Right ventricle myocardium superior (tissue), 1 donor: ENCODE measurements around the gene CAMTA1. TPM values are rescaled to one million over a fixed set of nuclear protein-coding genes. Genes with fewer than 3 reads are reported as not detected.
A peak's percentile ranks its signal among the peaks of the same experiment; 100 is the strongest.

Experiments
- ATAC-seq: fragments of 200-7000 bp; cut with Tn5 transposase; one replicate; pipeline ENCODE4 v1.9.1; 2020; ENCODE audit warnings: mild to moderate bottlenecking; ENCODE audit not compliant: poor library complexity
- DNase-seq: peaks from one replicate; pipeline ENCODE4 v3.0.0-alpha.2; 2020
- intact Hi-C: fragments of 100-400 bp; cut with DNase I; formaldehyde crosslinking; loops from one replicate; pipeline ENCODE4 v1.11.2; 2022
- total RNA-seq: library from RNA; stranded (reverse); fragmentation: NEBNext Ultra II Directional; extraction: Animal tissue kit (Norgen Biotek cat#: 25700); gene quantifications from one replicate; pipeline ENCODE4 v1.2.1, GENCODE V29; 2021
- donor health status: DM: no; HTN: yes; CAD: no; lungs with severe emphysema.

Gene CAMTA1
- total RNA-seq, 1 donor from 2014 or later, result 153 TPM

DNA sequence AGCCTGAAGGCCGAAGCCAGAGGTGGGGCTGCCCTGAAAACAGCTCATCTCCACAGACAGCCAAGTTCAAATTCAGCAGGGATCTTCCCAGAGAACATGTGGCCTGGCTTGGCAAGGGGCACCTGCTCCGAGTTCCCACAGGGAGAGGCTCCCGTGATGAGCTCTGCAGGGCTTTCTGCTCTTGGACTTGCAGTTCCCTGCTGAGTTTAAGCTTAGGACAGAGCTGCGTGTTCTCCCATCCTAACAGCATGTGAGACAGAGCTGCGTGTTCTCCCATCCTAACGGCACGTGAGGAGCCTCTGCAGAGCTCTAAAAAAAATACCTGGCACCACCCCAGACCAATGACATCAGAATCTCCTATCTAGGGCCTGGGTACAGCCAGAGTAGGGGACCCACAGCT lies 872.8 kb downstream of the CAMTA1 start:
- ATAC-seq, result peak; percentile 28
- no peak for DNase-seq
- intact Hi-C loops, result no loop called here

GRCh38 chr1:7659514-7659913 lies 874.3 kb downstream of the CAMTA1 start:
- DNase-seq, result no peak

GRCh38 chr1:7663451-7664146 lies 878.3 kb downstream of the CAMTA1 start:
- no peak for ATAC-seq
- DNase-seq, result no peak
- intact Hi-C loops, result no loop called here

More at GRCh38 chr1:7659514-7659913, 874.3 kb downstream of the CAMTA1 start:
- ATAC-seq, result no peak
- intact Hi-C loops, result no loop called here

DNA sequence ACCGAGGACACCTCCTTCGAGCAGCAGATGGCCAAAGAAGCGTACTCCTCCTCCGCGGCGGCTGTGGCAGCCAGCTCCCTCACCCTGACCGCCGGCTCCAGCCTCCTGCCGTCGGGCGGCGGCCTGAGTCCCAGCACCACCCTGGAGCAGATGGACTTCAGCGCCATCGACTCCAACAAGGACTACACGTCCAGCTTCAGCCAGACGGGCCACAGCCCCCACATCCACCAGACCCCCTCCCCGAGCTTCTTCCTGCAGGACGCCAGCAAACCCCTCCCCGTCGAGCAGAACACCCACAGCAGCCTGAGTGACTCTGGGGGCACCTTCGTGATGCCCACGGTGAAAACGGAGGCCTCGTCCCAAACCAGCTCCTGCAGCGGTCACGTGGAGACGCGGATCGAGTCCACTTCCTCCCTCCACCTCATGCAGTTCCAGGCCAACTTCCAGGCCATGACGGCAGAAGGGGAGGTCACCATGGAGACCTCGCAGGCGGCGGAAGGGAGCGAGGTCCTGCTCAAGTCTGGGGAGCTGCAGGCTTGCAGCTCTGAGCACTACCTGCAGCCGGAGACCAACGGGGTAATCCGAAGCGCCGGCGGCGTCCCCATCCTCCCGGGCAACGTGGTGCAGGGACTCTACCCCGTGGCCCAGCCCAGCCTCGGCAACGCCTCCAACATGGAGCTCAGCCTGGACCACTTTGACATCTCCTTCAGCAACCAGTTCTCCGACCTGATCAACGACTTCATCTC lies 879.1 kb downstream of the CAMTA1 start:
- no peak for DNase-seq
- intact Hi-C loops, result no loop called here
- no peak for ATAC-seq

GRCh38 chr1:7664893-7665250 lies 879.6 kb downstream of the CAMTA1 start:
- no peak for ATAC-seq

GRCh38 chr1:7666249-7666648 lies 881.0 kb downstream of the CAMTA1 start:
- DNase-seq (no peak), ATAC-seq (no peak)
- intact Hi-C loops, result loop anchor here (5.0 kb wide), 1 partner anchor 241 kb away; no protein-coding TSS in a partner anchor

More at GRCh38 chr1:7664893-7665250, 879.6 kb downstream of the CAMTA1 start:
- intact Hi-C loops, result loop anchor here (5.0 kb wide), 1 partner anchor 242 kb away; no protein-coding TSS in a partner anchor
- no peak for DNase-seq

DNA sequence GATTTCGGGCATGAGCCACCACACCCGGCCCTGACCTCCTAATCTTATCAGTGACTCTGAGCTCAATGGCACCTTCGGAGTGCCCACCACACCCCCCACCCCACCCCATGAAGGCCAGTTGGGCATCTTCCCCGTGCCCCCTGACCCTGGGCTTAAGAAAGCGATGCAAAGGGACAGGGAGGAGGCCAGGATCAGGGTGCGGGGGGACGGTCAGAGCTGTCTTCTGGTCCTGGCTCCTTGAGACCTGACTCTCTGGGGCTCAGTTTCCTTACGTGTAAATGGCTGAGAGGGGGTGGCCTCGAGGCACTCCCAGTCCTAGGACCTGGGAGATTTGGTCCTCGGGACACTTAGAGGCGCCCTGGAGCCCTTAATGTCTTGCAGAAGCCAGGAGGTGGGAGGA lies 881.9 kb downstream of the CAMTA1 start:
- ATAC-seq (no peak), DNase-seq (no peak)
- intact Hi-C loops, result loop anchor here (1.0 to 5.0 kb wide), 2 partner anchors 85 to 240 kb away; no protein-coding TSS in a partner anchor

- ATAC-seq (peak; percentile 90), DNase-seq (peak; percentile 95)
- intact Hi-C loops, result loop anchor here (1.0 to 5.0 kb wide), 2 partner anchors 85 to 240 kb away; no protein-coding TSS in a partner anchor
Observed at GRCh38 chr1:7667625-7668218, 882.5 kb downstream of the CAMTA1 start.

GRCh38 chr1:7669559-7670311 lies 884.5 kb downstream of the CAMTA1 start:
- ATAC-seq (peak; percentile 65), DNase-seq (peak; percentile 61)
- intact Hi-C loops, result loop anchor here (5.0 kb wide), 1 partner anchor 238 kb away; no protein-coding TSS in a partner anchor

DNA sequence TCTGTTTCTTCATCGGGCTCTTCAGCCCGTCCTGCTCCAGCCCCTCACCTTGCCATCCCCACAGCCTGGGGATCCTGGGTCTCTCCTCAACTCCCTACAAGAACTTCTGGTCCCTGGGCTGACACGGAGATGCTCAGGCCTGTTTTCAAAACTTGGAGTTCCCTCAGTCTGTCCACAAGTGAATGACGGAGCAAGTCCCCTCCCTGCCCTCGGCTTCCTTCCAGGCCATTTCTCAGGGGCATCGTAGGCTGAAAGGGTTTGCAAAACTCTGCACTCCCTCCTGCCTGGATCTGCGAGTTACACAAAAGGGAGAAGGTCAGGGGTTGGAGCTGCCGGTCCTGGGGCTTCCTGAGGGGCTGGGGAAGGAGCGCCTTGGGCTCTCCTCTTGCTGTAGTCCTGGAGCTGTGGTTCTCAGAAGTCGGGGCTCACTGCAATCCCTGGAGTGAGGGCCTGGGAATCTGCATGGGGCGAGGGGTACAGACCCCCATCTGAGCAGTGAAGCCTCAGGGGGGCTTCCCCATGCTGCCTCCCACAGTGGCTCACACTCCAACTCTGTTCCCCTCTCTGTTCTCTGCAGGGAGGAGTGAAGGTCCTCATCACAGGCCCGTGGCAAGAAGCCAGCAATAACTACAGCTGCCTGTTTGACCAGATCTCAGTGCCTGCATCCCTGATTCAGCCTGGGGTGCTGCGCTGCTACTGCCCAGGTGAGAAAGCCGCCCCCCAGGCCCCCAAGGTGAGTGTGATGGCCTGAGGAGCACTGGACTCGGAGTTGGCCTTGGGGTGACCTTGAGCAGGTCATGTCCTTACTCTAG lies 885.3 kb downstream of the CAMTA1 start:
- intact Hi-C loops, result no loop called here
- peak; percentile 85 for DNase-seq
- peak; percentile 54 for ATAC-seq

DNA sequence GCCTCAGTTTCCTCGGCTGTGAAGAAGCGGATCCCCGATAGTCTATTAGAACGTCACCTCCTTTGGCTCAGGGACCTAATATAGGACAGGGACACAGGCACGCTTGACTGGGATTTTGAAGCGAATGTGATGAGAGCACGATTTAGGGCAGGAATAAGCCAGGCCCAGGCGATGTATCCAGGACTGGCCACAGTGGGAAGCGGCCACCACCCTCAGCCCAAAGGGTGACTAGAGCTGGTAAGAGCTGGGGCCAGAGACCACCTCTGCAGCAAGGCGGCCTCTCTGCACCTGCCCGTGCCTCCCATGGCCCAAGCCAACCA lies 885.9 kb downstream of the CAMTA1 start:
- ATAC-seq, result no peak

GRCh38 chr1:7671676-7672075 lies 886.4 kb downstream of the CAMTA1 start:
- intact Hi-C loops, result no loop called here
- ATAC-seq (no peak), DNase-seq (no peak)

More for the DNA sequence above, 885.9 kb downstream of the CAMTA1 start:
- no peak for DNase-seq
- intact Hi-C loops, result no loop called here

DNA sequence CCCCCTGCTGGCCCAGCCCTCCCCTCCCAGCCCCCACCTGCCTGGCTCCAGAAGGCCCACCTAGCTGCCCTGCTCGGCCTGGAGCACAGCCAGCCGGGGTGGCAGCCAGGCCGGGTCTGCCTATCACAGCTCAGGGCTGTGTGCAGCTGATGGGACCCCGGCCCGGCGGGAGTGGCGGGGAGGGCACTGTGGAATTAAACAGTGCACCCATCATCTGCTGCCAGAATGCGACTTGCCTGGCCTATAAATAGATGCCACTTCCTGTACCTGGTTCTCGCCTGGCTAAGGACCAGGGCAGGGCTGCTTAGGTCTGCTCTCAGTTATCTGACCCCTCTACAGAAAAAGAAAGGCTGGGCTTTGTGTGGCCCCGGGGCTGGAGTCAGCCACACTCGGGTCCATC lies 887.6 kb downstream of the CAMTA1 start:
- intact Hi-C loops, result no loop called here
- peak; percentile 21 for ATAC-seq
- DNase-seq, result no peak

GRCh38 chr1:7674972-7675371 lies 889.7 kb downstream of the CAMTA1 start:
- no peak for ATAC-seq
- intact Hi-C loops, result no loop called here
- no peak for DNase-seq

DNA sequence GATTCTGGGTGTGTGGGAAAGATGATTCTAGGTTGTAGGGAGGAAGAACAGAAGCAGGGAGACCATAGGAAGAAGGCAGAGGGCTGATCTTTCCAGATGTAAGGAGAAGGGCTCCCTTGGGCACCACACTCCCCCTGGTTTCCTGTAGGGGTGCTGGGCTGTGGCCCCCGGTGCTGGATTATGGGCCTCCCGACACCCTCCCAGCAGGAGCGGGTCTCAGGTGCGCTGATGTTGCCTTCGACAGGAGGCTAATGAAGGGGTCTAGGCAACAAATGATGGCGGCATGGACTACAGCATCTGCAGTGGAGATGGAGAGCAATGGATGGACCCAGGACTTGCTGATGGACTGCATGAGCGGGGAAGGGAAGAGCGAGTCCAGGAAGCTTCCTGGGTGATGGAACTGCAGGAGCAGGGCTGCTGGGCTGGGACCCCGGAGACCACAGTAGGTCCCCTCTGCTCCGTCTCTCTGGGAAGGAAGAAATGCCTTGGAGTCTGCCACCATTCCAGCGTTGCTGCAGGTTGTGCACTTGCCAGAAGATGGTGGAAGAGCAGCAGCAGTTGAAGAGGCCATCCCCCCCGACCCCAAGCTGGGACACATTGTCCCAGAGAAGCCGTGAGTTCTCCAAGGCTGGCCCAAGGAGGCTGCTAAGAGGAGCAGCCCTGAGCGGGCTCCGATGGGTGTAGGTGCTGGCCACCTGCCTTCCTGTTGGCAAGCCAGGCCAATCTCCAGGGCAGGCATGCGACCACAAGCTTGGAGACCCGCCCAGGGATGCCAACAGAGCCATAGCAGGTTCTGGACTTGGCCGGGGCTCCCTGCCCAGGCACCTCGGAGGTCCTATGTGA lies 890.4 kb downstream of the CAMTA1 start:
- ATAC-seq, result no peak
- intact Hi-C loops, result no loop called here
- DNase-seq, result no peak

DNA sequence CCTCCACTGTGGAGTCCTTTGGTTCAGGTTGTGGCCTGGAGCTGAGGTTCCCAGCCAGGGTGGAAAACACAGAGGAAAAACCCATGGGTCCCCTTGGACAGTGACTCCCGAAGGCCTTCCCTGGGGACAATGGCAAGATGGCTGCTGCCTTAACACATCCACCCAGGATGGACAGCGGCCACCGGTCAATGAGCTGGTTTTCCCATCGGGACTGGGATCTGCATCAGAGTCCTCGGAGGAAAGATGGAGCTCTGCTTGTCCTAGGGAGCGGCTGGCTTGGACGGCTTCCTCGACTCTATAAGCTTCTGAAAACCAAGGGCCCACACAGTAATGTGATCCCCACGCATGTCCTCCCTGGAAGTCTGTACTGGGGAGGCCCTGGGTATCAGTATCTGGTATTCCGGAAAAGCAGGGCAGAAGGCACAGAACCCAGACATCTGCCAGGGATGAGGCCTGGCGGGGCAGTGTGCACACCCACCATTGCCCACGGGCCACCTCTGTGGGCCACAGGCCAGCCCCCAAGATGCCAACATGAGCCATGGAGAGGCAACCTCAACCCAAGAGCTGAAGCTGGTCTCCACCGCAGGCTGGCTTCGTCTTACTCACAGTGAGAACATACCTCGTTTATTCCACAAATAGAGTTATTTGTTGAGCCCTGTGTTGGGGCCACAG lies 891.2 kb downstream of the CAMTA1 start:
- ATAC-seq (no peak), DNase-seq (no peak)
- intact Hi-C loops, result no loop called here

GRCh38 chr1:7677111-7677510 lies 891.9 kb downstream of the CAMTA1 start:
- intact Hi-C loops, result no loop called here
- no peak for ATAC-seq
- DNase-seq, result no peak
